ENCODE results near the gene DYNC1LI1.
A peak's percentile ranks its signal among the peaks of the same experiment; 100 is the strongest.

DNA sequence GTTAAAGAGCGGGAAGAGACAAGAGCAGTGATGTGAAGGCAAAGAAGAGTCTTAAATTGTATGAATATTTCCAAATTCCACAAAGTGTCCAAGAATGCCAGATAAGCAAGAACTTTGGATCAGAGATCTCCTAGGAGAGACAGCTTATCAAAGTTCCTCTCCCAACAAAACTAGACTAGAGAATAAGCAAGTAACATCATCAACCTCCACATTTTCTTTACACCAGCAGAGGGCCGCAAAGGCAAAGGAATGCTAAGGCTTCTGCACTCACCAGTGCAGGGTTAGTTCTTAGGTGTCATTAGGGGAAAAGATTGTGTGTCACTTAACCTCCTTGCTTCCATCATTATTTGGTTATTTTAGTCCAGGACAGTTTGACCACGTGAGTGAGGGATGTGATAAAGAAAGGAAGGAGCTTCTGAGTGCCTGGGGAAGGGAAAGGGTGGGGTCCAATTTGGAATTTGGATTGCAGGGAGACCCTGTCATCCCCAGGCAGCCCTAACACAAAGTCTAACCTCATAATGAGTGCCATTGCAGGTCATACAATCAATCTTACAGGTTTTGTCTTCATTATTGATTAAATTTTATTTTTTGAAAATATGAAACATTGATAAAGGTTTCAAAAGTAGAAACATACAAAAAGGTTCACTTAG is 60.5 kb downstream of the DYNC1LI1 start:
- TF ChIP-seq, protein P1, sequence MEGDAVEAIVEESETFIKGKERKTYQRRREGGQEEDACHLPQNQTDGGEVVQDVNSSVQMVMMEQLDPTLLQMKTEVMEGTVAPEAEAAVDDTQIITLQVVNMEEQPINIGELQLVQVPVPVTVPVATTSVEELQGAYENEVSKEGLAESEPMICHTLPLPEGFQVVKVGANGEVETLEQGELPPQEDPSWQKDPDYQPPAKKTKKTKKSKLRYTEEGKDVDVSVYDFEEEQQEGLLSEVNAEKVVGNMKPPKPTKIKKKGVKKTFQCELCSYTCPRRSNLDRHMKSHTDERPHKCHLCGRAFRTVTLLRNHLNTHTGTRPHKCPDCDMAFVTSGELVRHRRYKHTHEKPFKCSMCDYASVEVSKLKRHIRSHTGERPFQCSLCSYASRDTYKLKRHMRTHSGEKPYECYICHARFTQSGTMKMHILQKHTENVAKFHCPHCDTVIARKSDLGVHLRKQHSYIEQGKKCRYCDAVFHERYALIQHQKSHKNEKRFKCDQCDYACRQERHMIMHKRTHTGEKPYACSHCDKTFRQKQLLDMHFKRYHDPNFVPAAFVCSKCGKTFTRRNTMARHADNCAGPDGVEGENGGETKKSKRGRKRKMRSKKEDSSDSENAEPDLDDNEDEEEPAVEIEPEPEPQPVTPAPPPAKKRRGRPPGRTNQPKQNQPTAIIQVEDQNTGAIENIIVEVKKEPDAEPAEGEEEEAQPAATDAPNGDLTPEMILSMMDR (conservative IDR thresholded peaks at IDR 0.05; ENCODE audit: low read length): peak; percentile 92
- TF ChIP-seq EZH2phosphoT487 (IDR thresholded peaks at IDR 0.05; ENCODE audit: borderline replicate concordance, low read depth, low read length): no peak
